ENCODE data around the gene PLA2G4C.
"Not testable (repeated sequence)": the region's sequence is repeated elsewhere in the genome, so short reads cannot be mapped to it uniquely, and the experiment has no call there.

The PLA2G4C gene

GRCh38 chr19:48081106-48081505, 29.5 kb downstream of the PLA2G4C start:
- Histone ChIP-seq H3K9me3 (ENCODE audit: insufficient read depth, low read length, severe bottlenecking) (no peaks in the 10 kb centered on the region), H3K4me1 (ENCODE audit: insufficient read depth, low read length) (no peaks in the 10 kb centered on the region), H3K4me3 (ENCODE audit: low read depth in 1 of 2, low read length in 2 of 2) (no peak overlapping the region), H3K79me2 (ENCODE audit: insufficient read depth, low read length) (no peaks in the 10 kb centered on the region), H3K27ac (ENCODE audit: low read length) (no peak overlapping the region), H2AFZ (ENCODE audit: low read depth, low read length) (no peak overlapping the region), H3K9ac (ENCODE audit: low read depth, low read length) (no peak overlapping the region), H3K27me3 (ENCODE audit: insufficient read depth, low read length, poor library complexity) (no peaks in the 10 kb centered on the region), H3K4me2 (ENCODE audit: insufficient read depth, low read length) (no peak overlapping the region), H4K20me1 (ENCODE audit: insufficient read depth, low read length) (no peaks in the 10 kb centered on the region), H3K36me3 (ENCODE audit: insufficient read depth, low read length) (no peaks in the 10 kb centered on the region)
- ATAC-seq (ENCODE audit: insufficient read depth, low read depth) (no peak), DNase-seq (no peak)
- no peak for TF ChIP-seq CTCF (IDR thresholded peaks at IDR 0.05; ENCODE audit: borderline replicate concordance, extremely low read depth, low read length, poor library complexity, severe bottlenecking)
- TF ChIP-seq EZH2 (IDR thresholded peaks at IDR 0.05; ENCODE audit: borderline replicate concordance, low read depth, low read length, severe bottlenecking): no peak

GRCh38 chr19:48070177-48070769, 40.3 kb downstream of the PLA2G4C start:
- not testable (repeated sequence) for DNase-seq; H3K4me3 ChIP-seq (ENCODE audit: low read depth in 1 of 2, low read length in 2 of 2); H3K79me2 ChIP-seq (ENCODE audit: insufficient read depth, low read length); H3K27me3 ChIP-seq (ENCODE audit: insufficient read depth, low read length, poor library complexity); H3K9me3 ChIP-seq (ENCODE audit: insufficient read depth, low read length, severe bottlenecking); H4K20me1 ChIP-seq (ENCODE audit: insufficient read depth, low read length); ATAC-seq (ENCODE audit: insufficient read depth, low read depth); H3K36me3 ChIP-seq (ENCODE audit: insufficient read depth, low read length); H3K4me2 ChIP-seq (ENCODE audit: insufficient read depth, low read length); H3K27ac ChIP-seq (ENCODE audit: low read length); H3K4me1 ChIP-seq (ENCODE audit: insufficient read depth, low read length); H2AFZ ChIP-seq (ENCODE audit: low read depth, low read length); H3K9ac ChIP-seq (ENCODE audit: low read depth, low read length)

GRCh38 chr19:48069435-48069834, 41.2 kb downstream of the PLA2G4C start:
- no peaks in the 10 kb centered on the region for H3K9me3 ChIP-seq (ENCODE audit: insufficient read depth, low read length, severe bottlenecking)

GRCh38 chr19:48064509-48064908, 46.1 kb downstream of the PLA2G4C start:
- no peak overlapping the region for H3K9ac ChIP-seq (ENCODE audit: low read depth, low read length)
- no peak overlapping the region for H3K27ac ChIP-seq (ENCODE audit: low read length)
- DNase-seq (no peak), ATAC-seq (ENCODE audit: insufficient read depth, low read depth) (no peak)
- H2AFZ ChIP-seq (ENCODE audit: low read depth, low read length): no peak overlapping the region
- no peaks in the 10 kb centered on the region for H4K20me1 ChIP-seq (ENCODE audit: insufficient read depth, low read length)
- no peaks in the 10 kb centered on the region for H3K27me3 ChIP-seq (ENCODE audit: insufficient read depth, low read length, poor library complexity)
- no peaks in the 10 kb centered on the region for H3K36me3 ChIP-seq (ENCODE audit: insufficient read depth, low read length)
- no peaks in the 10 kb centered on the region for H3K4me1 ChIP-seq (ENCODE audit: insufficient read depth, low read length)
- H3K4me3 ChIP-seq (ENCODE audit: low read depth in 1 of 2, low read length in 2 of 2): no peak overlapping the region
- no peak overlapping the region for H3K4me2 ChIP-seq (ENCODE audit: insufficient read depth, low read length)
- no peaks in the 10 kb centered on the region for H3K79me2 ChIP-seq (ENCODE audit: insufficient read depth, low read length)
- TF ChIP-seq EZH2 (IDR thresholded peaks at IDR 0.05; ENCODE audit: borderline replicate concordance, low read depth, low read length, severe bottlenecking) (no peak), CTCF (IDR thresholded peaks at IDR 0.05; ENCODE audit: borderline replicate concordance, extremely low read depth, low read length, poor library complexity, severe bottlenecking) (no peak)
- no peaks in the 10 kb centered on the region for H3K9me3 ChIP-seq (ENCODE audit: insufficient read depth, low read length, severe bottlenecking)

More at GRCh38 chr19:48069435-48069834, 41.2 kb downstream of the PLA2G4C start:
- no peak overlapping the region for H3K4me2 ChIP-seq (ENCODE audit: insufficient read depth, low read length)
- H3K79me2 ChIP-seq (ENCODE audit: insufficient read depth, low read length): no peaks in the 10 kb centered on the region
- no peak for DNase-seq
- no peak overlapping the region for H3K9ac ChIP-seq (ENCODE audit: low read depth, low read length)
- no peak overlapping the region for H2AFZ ChIP-seq (ENCODE audit: low read depth, low read length)
- no peaks in the 10 kb centered on the region for H4K20me1 ChIP-seq (ENCODE audit: insufficient read depth, low read length)
- H3K36me3 ChIP-seq (ENCODE audit: insufficient read depth, low read length): no peaks in the 10 kb centered on the region
- H3K27ac ChIP-seq (ENCODE audit: low read length): no peak overlapping the region
- no peak overlapping the region for H3K4me3 ChIP-seq (ENCODE audit: low read depth in 1 of 2, low read length in 2 of 2)
- ATAC-seq (ENCODE audit: insufficient read depth, low read depth): no peak
- H3K27me3 ChIP-seq (ENCODE audit: insufficient read depth, low read length, poor library complexity): no peaks in the 10 kb centered on the region
- H3K4me1 ChIP-seq (ENCODE audit: insufficient read depth, low read length): no peaks in the 10 kb centered on the region
- TF ChIP-seq EZH2 (IDR thresholded peaks at IDR 0.05; ENCODE audit: borderline replicate concordance, low read depth, low read length, severe bottlenecking) (no peak), CTCF (IDR thresholded peaks at IDR 0.05; ENCODE audit: borderline replicate concordance, extremely low read depth, low read length, poor library complexity, severe bottlenecking) (no peak)
